Neural progenitor cell (in vitro differentiated cells): ENCODE measurements around the gene ARF1.

Source experiments
- EZH2 ChIP-seq: fragments of 200-600 bp; sonication (generic); IDR thresholded peaks from 2 replicates; pipeline ENCODE4 v1.6.1; 2017; ENCODE audit warnings: antibody characterized with exemption, mild to moderate bottlenecking, moderate library complexity
- EZH2phosphoT487 ChIP-seq: fragments of 200-600 bp; sonication (generic); IDR thresholded peaks from 2 replicates; pipeline ENCODE4 v1.6.1; 2017; ENCODE audit warnings: antibody characterized with exemption
- TF ChIP-seq, protein P1 (sequence below): fragments of 200-600 bp; sonication (generic); IDR thresholded peaks from 2 replicates; pipeline ENCODE4 v1.5.1; 2017; ENCODE audit warnings: antibody characterized with exemption, mild to moderate bottlenecking

DNA sequence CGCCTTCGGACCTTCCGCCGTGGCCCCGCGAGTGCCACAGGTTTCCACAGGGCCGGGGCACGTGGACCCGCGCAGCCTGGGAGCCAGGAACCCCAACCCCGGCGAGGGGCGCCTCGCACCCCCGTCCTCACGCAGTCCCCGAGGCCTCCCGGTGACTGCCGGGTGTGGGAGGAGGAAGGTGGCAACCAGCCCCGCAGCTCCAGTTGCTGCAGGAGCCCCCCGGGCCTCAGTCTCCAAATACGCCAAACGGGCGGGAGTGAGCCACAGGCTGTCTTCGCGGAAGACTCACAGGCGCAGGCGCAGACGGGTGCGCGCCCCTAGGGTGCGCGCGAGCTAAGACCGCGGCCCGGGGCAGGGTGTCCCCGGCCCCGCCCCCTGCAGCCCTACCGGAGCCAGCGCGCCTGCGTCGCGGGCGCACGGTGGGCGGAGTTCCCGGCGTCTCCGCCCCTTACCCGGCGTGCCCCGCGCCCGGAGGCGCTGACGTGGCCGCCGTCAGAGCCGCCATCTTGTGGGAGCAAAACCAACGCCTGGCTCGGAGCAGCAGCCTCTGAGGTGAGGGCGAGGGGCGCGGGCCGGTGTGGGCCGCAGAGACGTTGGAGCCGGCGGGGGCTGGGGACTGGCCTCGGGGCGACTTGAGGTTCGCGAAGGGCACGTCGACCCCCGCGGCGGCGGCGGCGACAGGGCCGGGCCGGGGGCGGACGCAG lies at the start of gene ARF1:
- TF ChIP-seq, protein P1, sequence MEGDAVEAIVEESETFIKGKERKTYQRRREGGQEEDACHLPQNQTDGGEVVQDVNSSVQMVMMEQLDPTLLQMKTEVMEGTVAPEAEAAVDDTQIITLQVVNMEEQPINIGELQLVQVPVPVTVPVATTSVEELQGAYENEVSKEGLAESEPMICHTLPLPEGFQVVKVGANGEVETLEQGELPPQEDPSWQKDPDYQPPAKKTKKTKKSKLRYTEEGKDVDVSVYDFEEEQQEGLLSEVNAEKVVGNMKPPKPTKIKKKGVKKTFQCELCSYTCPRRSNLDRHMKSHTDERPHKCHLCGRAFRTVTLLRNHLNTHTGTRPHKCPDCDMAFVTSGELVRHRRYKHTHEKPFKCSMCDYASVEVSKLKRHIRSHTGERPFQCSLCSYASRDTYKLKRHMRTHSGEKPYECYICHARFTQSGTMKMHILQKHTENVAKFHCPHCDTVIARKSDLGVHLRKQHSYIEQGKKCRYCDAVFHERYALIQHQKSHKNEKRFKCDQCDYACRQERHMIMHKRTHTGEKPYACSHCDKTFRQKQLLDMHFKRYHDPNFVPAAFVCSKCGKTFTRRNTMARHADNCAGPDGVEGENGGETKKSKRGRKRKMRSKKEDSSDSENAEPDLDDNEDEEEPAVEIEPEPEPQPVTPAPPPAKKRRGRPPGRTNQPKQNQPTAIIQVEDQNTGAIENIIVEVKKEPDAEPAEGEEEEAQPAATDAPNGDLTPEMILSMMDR = no peak
- TF ChIP-seq EZH2phosphoT487 (no peak), EZH2 (no peak)
